CD14-positive monocyte (primary cell): ENCODE results near the gene GRID1. TPM values are rescaled to one million over a fixed set of nuclear protein-coding genes. Genes with fewer than 3 reads are reported as not detected.

Experiments used
- DNase-seq, 3 donors: peaks; one replicate each; pipeline ENCODE4 v3.0.0-alpha.2; 2011 to 2022
- H2AFZ ChIP-seq: 2 replicates; pipeline ENCODE4 v1.6.0; 2012; ENCODE audit warnings: mild to moderate bottlenecking, low read depth, low read length, inconsistent platforms; ENCODE audit not compliant: insufficient read depth, poor library complexity, severe bottlenecking
- H3K27ac ChIP-seq, 2 donors: 1 replicate in 1 of 2; 2 replicates in 1 of 2; pipeline ENCODE4 v1.5.1; 2012 to 2013; ENCODE audit warnings: low read length in 2 of 2, control low read depth in 1 of 2, inconsistent platforms in 1 of 2, low read depth in 1 of 2, mild to moderate bottlenecking in 1 of 2
- H3K27me3 ChIP-seq, 2 donors: one replicate each; pipeline versions ENCODE4 v1.6.0 to v1.6.1; 2011 to 2013; ENCODE audit warnings: low read length in 2 of 2; ENCODE audit not compliant: control insufficient read depth in 2 of 2, insufficient read depth in 2 of 2
- H3K36me3 ChIP-seq, 2 donors: replicated peaks in 1 of 2; 1 replicate in 1 of 2; 2 replicates in 1 of 2; pipeline versions ENCODE4 v1.5.1 to v1.6.1; 2012 to 2013; ENCODE audit warnings: low read length in 2 of 2, control low read depth in 1 of 2, inconsistent platforms in 1 of 2, mild to moderate bottlenecking in 1 of 2; ENCODE audit not compliant: insufficient read depth in 2 of 2, control insufficient read depth in 1 of 2
- H3K4me1 ChIP-seq, 2 donors: 1 replicate in 1 of 2; 2 replicates in 1 of 2; pipeline versions ENCODE4 v1.5.1 to v1.6.1; 2012 to 2013; ENCODE audit warnings: low read length in 2 of 2, control low read depth in 1 of 2, inconsistent platforms in 1 of 2, mild to moderate bottlenecking in 1 of 2, moderate library complexity in 1 of 2; ENCODE audit not compliant: insufficient read depth in 2 of 2, control insufficient read depth in 1 of 2
- H3K4me2 ChIP-seq: replicated peaks from 2 replicates; pipeline ENCODE3; 2012; ENCODE audit warnings: low read length, moderate library complexity, mild to moderate bottlenecking; ENCODE audit not compliant: poor library complexity, severe bottlenecking; ENCODE audit errors: extremely low read depth
- H3K4me3 ChIP-seq, 3 experiments: fragments of 200-600 bp in 1 of 3; sonication (generic) in 1 of 3; replicated peaks in 1 of 3; 1 replicate in 2 of 3; 2 replicates in 1 of 3; pipeline ENCODE4 v1.5.1; 2011 to 2013; ENCODE audit warnings: low read length in 3 of 3, mild to moderate bottlenecking in 3 of 3, control low read depth in 2 of 3, low read depth in 2 of 3, inconsistent platforms in 1 of 3, moderate library complexity in 1 of 3
- H3K79me2 ChIP-seq: 2 replicates; pipeline ENCODE4 v1.6.0; 2012; ENCODE audit warnings: mild to moderate bottlenecking, control low read depth, inconsistent platforms, low read length, moderate library complexity; ENCODE audit not compliant: insufficient read depth
- H3K9ac ChIP-seq: 2 replicates; pipeline ENCODE4 v1.6.0; 2017; ENCODE audit warnings: low read length, mild to moderate bottlenecking; ENCODE audit not compliant: insufficient read depth, poor library complexity, severe bottlenecking
- H3K9me3 ChIP-seq, 2 donors: replicated peaks in 1 of 2; 1 replicate in 1 of 2; 2 replicates in 1 of 2; pipeline versions ENCODE4 v1.5.1 to v1.6.1; 2012 to 2013; ENCODE audit warnings: low read length in 2 of 2, control low read depth in 1 of 2; ENCODE audit not compliant: control insufficient read depth in 1 of 2, insufficient read depth in 1 of 2
- H4K20me1 ChIP-seq: 2 replicates; pipeline ENCODE4 v1.6.0; 2012; ENCODE audit warnings: mild to moderate bottlenecking, low read length, control low read depth, moderate library complexity; ENCODE audit not compliant: insufficient read depth
- H3K27ac Mint-ChIP-seq, 7 donors: one replicate each; pipeline ENCODE4 v1.8.0; 2020; ENCODE audit warnings: mild to moderate bottlenecking in 7 of 7, mixed read lengths in 7 of 7, moderate library complexity in 6 of 7, inconsistent platforms in 2 of 7
- H3K27me3 Mint-ChIP-seq, 3 donors: one replicate each; pipeline ENCODE4 v1.8.0; 2021 to 2022; ENCODE audit warnings: low read depth in 3 of 3, mild to moderate bottlenecking in 3 of 3, mixed read lengths in 3 of 3, moderate library complexity in 3 of 3, inconsistent platforms in 1 of 3
- H3K36me3 Mint-ChIP-seq, 2 donors: one replicate each; pipeline ENCODE4 v1.8.0; 2020; ENCODE audit warnings: mixed read lengths in 2 of 2, inconsistent platforms in 1 of 2, mild to moderate bottlenecking in 1 of 2
- H3K4me1 Mint-ChIP-seq: one replicate; pipeline ENCODE4 v1.8.0; 2020; ENCODE audit warnings: mild to moderate bottlenecking, mixed read lengths
- H3K4me3 Mint-ChIP-seq, 2 donors: one replicate each; pipeline ENCODE4 v1.8.0; 2020; ENCODE audit warnings: mild to moderate bottlenecking in 2 of 2, mixed read lengths in 2 of 2, moderate library complexity in 1 of 2
- H3K9me3 Mint-ChIP-seq, 7 donors: one replicate each; pipeline ENCODE4 v1.8.0; 2020 to 2022; ENCODE audit warnings: mixed read lengths in 7 of 7, mild to moderate bottlenecking in 6 of 7, moderate library complexity in 6 of 7, inconsistent platforms in 2 of 7
- WGBS: methylation state at CpG from one replicate; pipeline ENCODE4 v1.1.5; 2013; ENCODE audit warnings: missing lambda C conversion rate; ENCODE audit not compliant: insufficient coverage; 5-methylcytosine and 5-hydroxymethylcytosine counted together
- intact Hi-C, 2 donors: fragments of 100-400 bp; cut with micrococcal nuclease; formaldehyde crosslinking; loops; one replicate each; pipeline versions ENCODE4 v1.15.0 to v1.15.1; 2023
- polyA plus RNA-seq, 3 donors: library from polyadenylated mRNA; depleted of rRNA in 1 of 3; unstranded in 2 of 3; stranded (reverse) in 1 of 3; fragments of 300-500 nt in 2 of 3; fragments of >200 nt in 1 of 3; fragmentation: Illumina TruSeq in 2 of 3; gene quantifications; 1 replicate in 2 of 3; 2 replicates in 1 of 3; pipeline ENCODE4 v1.2.3, GENCODE V29; 2012 to 2021
- TF ChIP-seq, protein P1 (sequence below): fragments of 200-600 bp; IDR thresholded peaks from one replicate; pipeline ENCODE4 v1.8.0; 2022; ENCODE audit warnings: antibody characterized with exemption, mild to moderate bottlenecking

GRID1 gene
- polyA plus RNA-seq, 3 donors, result not detected

DNA sequence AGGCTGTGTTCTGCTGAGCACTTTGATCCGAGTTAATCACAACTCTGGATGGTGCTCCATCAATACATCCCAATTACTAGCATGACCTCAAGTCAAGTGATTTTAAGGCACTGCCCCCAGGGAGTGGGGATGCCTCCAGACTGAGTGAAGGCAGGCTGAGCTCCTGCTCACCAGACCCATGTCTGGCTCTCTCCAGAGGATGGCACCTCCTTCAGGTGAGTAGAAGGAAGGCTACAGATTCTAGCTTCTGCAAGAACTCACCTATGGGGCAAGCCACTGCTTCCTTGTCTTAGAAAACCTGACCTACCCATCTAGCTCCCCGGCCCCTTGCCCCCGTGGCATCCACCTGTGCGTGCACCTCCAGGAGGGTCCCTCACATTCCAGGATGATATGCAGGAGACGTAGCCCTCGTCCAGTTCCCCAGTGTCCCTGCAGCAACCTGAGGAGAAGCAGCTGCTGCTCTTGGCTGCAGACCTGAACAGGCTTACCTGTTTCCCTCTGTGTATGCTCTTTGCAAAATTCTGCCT, 390.3 kb downstream of the GRID1 start:
- H3K36me3 ChIP-seq, result no peaks in the 10 kb centered on the region
- DNase-seq, result no peak
- no peak overlapping the region for H3K27ac ChIP-seq
- intact Hi-C loops, result no loop called here
- no peaks in the 10 kb centered on the region for H3K4me1 ChIP-seq
- 90% methylated on average over 5 of the region's 6 CpGs for WGBS
- no peaks in the 10 kb centered on the region for H3K9me3 ChIP-seq
- no peaks in the 10 kb centered on the region for H3K36me3 Mint-ChIP-seq
- H3K9ac ChIP-seq, result no peak overlapping the region
- H2AFZ ChIP-seq, result no peak overlapping the region
- no peaks in the 10 kb centered on the region for H3K4me1 Mint-ChIP-seq
- no peaks in the 10 kb centered on the region for H4K20me1 ChIP-seq
- H3K4me3 ChIP-seq, result no peak overlapping the region
- H3K79me2 ChIP-seq, result no peaks in the 10 kb centered on the region
- H3K4me2 ChIP-seq, result no peak overlapping the region
- no peak overlapping the region for H3K4me3 Mint-ChIP-seq
- no peaks in the 10 kb centered on the region for H3K27me3 ChIP-seq
- peak overlapping the region in 1 of 7 donors; percentile 36 for H3K27ac Mint-ChIP-seq
- no peaks in the 10 kb centered on the region for H3K27me3 Mint-ChIP-seq
- TF ChIP-seq, protein P1, sequence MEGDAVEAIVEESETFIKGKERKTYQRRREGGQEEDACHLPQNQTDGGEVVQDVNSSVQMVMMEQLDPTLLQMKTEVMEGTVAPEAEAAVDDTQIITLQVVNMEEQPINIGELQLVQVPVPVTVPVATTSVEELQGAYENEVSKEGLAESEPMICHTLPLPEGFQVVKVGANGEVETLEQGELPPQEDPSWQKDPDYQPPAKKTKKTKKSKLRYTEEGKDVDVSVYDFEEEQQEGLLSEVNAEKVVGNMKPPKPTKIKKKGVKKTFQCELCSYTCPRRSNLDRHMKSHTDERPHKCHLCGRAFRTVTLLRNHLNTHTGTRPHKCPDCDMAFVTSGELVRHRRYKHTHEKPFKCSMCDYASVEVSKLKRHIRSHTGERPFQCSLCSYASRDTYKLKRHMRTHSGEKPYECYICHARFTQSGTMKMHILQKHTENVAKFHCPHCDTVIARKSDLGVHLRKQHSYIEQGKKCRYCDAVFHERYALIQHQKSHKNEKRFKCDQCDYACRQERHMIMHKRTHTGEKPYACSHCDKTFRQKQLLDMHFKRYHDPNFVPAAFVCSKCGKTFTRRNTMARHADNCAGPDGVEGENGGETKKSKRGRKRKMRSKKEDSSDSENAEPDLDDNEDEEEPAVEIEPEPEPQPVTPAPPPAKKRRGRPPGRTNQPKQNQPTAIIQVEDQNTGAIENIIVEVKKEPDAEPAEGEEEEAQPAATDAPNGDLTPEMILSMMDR, result no peak
- peaks cover 0 to 2% (median 0%) of the 10 kb centered on the region in 7 donors for H3K9me3 Mint-ChIP-seq

DNA sequence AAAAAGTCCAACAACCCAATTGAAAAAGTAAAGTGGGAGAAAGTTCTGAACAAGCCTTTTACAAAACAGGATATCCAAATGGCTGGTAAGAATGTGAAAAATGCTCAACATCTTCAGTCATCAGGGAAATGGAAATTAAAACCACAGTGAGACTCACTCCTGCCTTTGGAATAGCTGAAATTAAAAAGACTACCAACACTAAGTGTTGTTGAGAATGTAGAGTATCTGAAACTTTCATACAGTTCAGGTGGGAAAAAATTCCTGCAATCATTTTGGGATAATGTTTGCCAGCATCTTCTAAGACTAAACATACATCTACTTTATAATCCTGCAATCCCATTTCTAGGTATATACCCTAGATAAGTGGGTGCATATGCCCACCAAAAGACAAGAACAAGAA, 395.1 kb downstream of the GRID1 start:
- TF ChIP-seq, protein P1, result no peak
- H3K36me3 ChIP-seq, result no peaks in the 10 kb centered on the region
- peaks cover 0 to 2% (median 1%) of the 10 kb centered on the region in 3 donors for H3K27me3 Mint-ChIP-seq
- no peak overlapping the region for H3K4me2 ChIP-seq
- no peak overlapping the region for H3K4me3 ChIP-seq
- no peaks in the 10 kb centered on the region for H3K4me1 Mint-ChIP-seq
- intact Hi-C loops, result no loop called here
- no peaks in the 10 kb centered on the region for H3K9me3 ChIP-seq
- H3K4me1 ChIP-seq, result no peaks in the 10 kb centered on the region
- no peaks in the 10 kb centered on the region for H4K20me1 ChIP-seq
- H3K27me3 ChIP-seq, result no peaks in the 10 kb centered on the region
- H3K9me3 Mint-ChIP-seq, result peaks cover 0 to 6% (median 2%) of the 10 kb centered on the region in 7 donors
- no peaks in the 10 kb centered on the region for H3K79me2 ChIP-seq
- H3K27ac ChIP-seq, result no peak overlapping the region
- no peaks in the 10 kb centered on the region for H3K36me3 Mint-ChIP-seq
- no peak overlapping the region for H3K27ac Mint-ChIP-seq
- no peak for DNase-seq
- no peak overlapping the region for H3K4me3 Mint-ChIP-seq
- H2AFZ ChIP-seq, result no peak overlapping the region
- H3K9ac ChIP-seq, result no peak overlapping the region
